HG03575 (cell line): ENCODE results near the gene CEP128.

Experiments used
- ATAC-seq: cut with Tn5 transposase; IDR thresholded peaks from one replicate; pipeline ENCODE4 v1.9.1; 2021; ENCODE audit not compliant: unreplicated experiment, insufficient number of reproducible peaks, low FRiP score; ENCODE audit errors: extremely low read depth

Gene CEP128

DNA sequence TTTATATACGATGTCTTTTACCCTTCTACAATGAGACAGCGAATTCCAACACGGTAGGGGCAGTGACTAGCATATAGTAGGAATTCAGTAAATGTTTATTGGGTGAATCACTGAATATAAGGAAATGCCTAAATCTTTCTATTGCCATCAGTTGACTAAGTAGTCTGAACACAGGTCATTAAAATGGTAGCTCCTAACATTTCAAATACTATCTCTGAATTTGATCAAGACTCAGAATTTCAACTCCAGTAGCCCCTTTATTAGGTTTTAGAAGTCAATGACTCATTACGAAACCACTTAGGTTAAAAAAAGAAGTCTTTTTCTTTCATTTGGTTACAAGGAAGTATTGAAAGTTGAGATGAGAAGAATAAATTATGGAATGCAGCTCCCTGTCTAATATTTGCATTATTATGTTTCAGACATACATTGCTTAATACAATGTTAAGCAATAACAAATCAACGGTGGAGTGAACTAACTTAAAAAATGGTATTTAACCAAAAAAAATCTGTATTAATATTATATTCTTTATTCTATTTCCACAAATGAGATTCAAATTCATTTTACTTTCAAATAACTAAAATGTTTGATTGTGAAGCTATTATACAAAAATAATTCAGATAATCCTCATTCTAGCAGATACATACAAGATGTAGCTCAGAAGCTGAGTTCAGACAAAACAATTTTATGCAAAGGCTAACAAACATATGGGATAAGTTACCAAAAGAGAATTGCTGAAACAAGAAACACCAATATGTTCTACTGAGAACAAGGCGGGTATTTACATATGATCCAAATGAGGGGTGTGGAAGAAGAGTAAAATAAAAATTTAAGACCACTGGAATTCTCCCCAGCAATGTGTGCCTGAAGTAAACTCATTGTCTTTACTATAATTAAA is 302.7 kb downstream of the CEP128 start:
- no peak for ATAC-seq

DNA sequence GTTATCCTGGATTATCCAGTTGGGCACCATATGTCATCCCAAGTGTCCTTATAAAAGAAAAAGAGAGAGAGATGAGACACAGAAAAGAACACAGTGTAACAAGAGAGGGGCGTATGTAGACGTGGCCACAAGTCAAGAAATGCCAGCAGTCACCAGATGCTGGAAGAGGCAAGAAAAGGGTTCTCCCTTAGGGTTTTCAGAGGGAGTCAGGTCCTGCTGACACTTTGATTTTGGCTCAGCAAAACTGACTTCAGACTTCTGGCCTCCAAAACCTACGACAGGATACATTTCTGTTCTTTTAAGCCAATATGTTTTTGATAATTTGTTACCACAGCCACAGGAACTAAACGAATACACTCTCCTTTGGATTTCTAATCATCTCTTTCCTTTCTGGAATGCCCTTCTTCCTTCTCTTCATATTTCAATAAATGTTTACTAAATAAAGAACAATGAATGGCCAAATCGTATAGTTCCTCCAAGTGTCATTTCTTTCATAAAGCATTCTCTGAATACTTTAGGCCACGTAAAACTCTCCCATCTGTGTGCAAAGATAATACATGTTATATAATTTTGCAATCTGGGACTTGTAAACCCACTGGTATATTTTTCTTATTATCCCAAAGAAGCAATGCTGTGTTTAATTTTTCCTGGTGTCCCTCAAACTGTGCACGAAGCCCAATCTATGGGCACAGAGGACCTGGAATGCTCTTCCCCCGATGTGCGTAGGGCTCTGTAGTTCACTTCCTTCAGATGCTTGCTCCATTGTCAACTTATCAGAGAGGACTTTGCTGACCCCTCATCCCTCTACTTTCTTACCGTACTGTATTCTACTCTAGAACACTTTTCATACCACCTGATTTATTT is 303.6 kb downstream of the CEP128 start:
- no peak for ATAC-seq

DNA sequence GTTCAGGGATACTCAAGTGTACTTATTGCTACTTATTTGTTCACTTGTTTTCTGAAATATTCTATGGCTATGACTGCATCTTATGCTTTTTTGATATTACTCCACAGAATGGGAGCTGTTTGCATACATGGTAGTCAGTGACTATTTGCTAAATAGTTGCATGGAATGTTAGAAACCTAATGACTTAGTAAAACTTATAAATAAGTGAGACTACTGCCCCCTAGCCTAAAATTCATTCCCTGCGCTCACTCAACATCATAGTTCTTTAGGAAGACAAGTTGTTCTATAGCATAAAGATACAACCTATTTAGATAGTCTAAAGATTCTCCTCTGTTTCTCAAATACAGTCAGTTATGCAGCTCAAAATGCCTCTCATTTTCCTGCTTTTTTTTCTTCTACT is 305.5 kb downstream of the CEP128 start:
- no peak for ATAC-seq

DNA sequence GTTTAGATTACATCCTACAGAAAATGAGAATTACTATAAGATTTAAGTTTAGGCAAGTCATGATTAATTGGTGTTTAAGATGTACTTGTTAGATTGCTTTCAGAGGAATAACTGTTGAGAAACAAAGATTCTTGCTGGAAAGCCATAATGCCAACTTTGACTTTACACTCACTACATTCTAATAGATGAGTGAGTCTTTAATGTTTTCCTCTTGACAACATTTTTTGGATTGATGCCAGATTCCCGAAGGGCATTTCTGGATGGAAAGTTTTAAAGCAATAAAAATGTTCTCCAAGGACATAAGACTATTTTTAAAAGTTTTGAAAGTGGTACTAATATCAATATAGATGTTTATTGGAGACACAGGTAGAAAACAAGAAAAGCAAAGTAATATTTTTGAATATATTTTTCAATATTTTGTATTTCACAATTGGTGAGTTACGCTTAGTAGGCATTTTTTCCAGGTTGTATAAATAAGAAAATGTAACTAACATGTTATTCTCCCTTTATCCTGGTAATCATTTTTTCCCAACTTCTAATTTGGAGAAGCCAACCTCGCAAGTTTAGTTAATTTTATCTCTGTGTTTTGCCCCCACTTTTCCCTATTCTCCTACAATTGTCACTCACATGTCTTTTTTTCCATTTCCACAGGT is 307.3 kb downstream of the CEP128 start:
- no peak for ATAC-seq

DNA sequence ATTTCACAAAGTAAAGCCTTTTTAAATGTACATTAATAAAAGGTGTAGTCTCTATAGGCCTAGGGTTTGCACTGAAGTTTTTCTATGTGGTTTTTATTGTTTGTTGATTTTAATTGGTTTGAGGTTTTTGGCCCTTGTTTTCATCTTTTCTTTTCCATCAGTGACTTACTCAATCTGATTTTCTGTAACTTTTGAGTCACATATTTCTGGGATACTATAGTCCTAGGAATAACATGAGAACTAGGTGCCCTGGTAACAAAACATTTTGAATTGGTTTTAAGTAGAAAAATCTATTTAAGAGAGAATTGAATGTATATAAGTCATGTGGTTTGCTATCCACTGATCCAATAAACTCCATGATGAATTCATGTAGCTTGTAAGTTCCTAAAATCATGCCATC is 311.9 kb downstream of the CEP128 start:
- ATAC-seq: no peak

DNA sequence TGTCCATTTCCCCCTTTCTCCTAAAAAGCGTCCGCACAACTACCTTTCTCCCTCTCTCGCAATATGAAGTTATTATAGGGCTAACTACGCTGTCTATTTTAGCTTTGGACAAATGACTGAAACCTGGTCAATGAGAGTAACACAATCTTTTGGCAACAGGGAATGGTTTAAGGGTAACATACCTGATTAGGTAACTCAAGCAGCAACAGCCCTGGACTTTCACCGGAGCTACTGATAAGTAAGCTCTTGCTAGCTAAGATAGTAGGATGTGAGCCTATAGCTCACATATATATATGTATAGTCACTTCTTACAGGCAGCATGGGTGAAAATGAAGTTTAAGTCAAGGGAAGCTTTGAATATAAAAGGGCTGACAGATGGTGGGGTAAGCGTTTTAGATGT is 313.0 kb downstream of the CEP128 start:
- no peak for ATAC-seq

DNA sequence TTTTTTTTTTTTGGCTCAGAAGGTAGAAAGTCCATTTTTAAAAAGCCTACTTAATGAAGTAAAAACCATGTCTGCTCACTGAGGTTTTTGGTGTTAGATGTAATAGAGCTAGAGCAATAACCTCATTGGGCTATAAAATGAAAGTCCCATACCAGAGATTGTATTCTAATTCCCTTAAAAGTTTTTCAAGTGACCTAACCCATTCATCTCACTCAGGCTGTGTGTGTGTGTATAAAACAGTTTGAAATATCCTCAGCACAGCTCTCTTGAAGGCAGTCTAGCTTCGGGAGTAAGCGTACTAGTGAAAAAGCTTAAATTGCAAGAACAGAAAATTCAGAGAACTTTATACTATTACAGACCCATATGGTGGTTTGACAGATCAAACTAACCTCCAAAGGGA is 313.8 kb downstream of the CEP128 start:
- no peak for ATAC-seq

DNA sequence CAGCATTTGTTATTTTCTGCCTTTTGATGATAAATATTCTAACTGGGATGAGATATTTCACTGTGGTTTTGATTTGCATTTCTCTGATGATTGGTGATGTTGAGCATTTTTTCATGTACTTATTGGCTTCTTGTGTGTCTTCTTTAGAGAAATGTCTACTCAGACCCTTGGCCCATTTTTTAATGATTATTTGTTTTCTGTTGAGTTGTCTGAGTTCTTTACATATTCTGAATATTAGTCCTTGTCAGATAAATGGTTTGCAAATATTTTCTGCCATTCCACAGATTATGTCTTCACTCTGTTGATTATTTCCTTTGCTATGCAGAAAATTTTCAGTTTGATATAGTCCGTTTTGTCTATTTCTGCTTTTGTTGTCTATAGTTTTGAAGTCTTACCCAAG is 317.0 kb downstream of the CEP128 start:
- no peak for ATAC-seq

DNA sequence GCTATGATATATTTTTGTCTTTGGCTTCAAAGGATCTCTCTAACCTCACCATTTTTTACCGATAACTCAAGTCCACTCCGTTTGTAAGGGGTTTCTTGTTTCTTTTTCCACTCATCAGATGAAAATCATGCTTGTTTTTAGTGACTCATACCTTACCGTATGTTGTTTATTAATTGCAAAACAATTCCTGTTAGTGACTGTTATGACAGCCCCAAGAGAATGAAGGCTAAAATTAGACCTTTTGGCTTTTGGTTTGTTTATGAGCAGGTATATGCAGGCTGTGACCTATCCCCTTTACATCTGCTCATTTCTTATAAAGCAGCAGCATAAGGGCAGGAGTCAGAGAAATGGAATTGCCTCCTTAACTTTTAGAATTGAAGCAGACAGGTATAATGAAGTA is 319.8 kb downstream of the CEP128 start:
- no peak for ATAC-seq

DNA sequence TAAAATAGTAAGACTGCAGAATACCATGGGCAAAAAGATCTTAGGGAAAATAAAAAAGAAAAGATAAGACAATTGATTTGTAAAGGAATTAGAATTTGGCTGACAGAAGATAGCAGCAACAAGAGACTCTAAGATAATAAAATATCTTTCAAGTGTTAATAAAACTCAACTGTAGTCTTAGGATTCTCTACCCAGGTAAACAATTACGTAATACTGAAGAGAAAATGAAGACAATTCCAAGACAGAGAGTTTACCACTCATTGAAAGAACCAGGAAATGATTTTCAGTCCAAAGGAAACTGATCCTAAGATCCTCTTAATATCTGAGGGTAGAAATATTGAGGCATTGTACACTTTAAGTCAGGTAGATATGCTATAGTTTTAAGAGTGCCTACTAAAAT is 321.1 kb downstream of the CEP128 start:
- no peak for ATAC-seq

DNA sequence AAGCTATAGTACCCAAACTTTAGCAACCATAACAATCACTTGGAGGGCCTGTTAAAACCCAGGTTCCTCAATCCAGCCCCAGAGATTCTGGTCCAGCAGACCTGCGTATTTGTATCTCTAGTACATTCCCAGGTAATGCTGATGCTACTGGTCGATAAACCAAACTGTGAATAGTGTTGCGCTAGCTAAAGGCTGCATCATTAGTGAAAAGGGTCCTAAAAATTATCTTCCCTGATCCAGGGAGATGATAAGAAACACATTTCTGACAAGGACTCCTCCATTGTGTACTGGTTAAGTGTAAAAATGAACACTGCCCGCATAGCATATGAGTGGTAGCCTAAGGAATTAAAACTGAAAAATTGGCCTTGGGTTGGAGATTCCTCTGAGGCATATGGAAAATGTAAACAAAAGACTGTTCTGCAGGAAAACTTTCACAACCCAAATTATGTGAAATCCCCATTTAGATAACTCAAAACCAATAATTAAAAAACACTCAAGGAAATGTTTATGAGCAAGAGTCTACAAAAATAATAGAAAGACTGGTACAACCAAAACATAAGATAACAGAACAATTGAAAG is 322.7 kb downstream of the CEP128 start:
- no peak for ATAC-seq

DNA sequence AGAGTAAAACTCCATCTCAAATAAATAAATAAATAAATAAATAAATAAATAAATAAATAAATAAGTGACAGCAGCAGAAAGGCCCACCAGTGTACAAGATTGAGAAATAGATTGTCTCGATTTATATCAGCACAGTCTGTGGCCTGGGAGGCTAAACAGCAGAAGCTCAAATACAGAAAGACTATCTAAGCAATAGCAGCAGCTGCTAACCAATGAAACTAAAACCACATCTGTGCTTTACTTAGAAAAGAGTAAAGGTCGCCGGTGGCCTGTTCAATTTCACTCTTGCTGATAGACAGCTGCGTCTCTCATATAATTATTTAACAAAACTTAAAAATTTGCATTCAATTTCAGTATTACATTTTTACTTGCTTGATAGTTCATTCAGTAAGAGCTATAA is 325.7 kb downstream of the CEP128 start:
- no peak for ATAC-seq

DNA sequence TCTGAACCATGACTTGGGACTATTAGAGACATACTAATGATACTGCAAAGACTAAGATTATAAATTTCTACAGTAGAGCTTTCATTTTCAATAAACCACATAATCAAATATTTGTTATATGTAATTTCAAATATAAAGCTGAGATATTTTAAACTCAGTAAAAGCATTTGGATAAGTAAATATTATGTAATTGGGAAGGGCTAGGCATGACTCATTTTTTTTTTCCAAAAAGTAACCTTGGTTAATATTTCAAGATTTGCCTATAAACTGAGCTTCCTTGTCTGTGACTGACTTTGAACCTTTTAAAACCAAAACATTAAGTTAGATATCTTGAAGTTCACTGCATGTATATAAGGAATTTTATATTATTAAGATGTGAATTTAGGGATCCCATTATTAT is 332.5 kb downstream of the CEP128 start:
- no peak for ATAC-seq

DNA sequence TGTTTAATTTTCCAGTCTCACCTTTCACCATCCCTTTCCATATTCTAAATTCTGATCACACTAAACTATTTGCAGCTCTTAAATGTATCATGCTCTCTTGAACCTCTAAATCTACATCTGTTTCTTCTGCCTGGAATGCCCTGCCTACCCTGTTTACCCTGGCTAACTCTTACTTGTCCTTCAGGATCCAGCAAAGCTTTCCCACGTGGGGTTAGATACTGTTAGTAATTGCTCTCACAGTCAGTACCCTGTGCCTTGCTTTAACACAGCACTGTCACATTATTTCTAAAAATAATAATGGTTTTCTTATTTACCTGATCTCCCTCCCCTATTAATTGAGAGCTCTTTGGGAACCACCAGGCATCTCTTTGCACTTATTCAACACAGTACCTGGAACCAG is 333.0 kb downstream of the CEP128 start:
- no peak for ATAC-seq

DNA sequence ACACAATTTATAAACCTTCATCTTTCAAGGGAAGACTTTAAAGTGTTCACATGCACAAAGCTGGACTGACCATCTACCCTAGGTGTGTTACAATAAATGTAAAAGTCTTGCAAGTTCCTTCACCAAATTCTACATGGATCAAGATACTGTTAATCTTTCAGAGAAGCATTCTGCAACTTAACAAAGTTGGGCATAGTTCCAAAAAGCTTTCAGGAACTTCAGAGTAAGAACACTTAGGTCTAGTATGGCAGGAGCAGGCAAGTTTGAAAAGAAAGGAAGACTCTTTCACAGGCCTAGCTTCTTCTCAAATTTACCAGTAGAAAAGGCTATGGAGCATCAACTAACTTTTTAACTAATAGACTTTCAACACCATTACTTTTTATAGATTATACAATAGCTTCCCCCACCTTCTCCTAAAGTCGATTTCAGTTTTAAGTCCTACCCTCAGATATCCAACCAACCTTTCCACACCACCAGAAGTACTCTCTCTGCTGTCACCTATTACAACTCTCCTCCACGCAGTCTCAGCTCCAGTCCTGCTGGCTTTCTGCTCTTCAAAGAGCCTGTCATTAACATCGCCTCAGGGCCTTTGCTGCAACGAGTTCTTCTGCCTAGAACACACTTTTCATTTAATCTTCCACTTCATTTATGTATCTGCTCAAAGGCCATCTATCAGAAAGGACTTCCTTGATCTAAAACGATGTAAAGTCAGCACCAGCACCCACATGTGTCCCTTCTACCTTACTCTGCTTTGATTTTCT is 333.9 kb downstream of the CEP128 start:
- no peak for ATAC-seq

DNA sequence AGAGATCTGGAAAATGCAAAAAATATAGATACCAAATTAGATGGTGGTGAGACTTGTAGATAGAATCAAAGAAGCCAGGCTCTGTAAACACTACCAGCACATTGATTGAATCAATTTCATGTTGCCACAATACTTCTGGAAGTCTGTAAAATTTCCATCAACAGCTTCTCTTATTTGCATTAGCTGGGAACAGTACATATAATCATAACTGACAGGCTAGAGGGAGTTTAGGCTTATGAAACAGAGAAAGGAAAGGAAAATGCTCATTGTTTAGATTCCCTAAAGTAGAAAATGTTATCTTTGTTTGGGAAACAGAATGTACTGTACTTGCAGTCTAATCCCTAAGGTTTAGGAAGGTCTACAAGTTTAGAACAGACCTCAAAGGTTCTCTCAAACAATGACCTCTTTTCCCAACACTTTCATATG is 335.2 kb downstream of the CEP128 start:
- no peak for ATAC-seq

DNA sequence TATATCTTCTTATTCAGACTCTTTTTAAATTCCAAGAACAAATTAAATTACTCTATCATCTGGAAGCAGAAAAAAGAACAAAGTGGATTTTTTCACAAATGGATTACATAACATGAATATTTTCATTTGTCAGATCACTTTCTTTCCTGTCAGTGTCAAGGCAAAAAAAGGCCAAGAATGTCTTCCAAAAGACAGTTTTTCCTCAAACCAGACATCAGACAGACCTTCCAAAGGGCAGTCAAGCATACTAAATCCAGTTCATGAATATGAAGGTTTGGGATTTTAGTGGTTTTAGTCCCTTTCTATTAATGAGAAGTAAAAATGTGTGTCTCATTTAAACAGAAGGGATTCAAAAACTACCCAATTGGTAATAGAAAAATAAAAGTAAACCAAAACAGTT is 336.0 kb downstream of the CEP128 start:
- no peak for ATAC-seq

DNA sequence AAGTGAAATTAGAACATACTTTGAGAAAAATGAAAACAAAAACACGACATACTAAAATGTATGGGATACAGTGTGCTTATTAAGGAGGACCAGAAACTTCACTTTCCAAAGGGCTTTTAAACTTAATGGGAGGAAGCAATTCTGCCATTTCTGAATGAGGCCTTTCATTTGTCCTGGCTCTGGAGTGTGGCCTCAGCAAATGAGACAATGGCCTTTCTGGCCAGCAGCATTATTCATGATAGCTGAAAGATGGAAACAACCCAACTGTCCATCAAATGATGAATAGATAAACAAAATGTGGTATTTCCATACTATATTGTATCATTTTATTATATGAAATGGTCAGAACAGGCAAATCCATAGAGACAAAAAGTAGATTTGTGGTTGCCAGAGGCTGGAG is 338.6 kb downstream of the CEP128 start:
- ATAC-seq: no peak
